ENCODE measurements around the gene CC2D2A. TPM values are rescaled to one million over a fixed set of nuclear protein-coding genes. Genes with fewer than 3 reads are reported as not detected.

Gene CC2D2A
- total RNA-seq, 3 donors from 2014 or later = 6.3 to 39.1 (median 7.6) TPM

DNA sequence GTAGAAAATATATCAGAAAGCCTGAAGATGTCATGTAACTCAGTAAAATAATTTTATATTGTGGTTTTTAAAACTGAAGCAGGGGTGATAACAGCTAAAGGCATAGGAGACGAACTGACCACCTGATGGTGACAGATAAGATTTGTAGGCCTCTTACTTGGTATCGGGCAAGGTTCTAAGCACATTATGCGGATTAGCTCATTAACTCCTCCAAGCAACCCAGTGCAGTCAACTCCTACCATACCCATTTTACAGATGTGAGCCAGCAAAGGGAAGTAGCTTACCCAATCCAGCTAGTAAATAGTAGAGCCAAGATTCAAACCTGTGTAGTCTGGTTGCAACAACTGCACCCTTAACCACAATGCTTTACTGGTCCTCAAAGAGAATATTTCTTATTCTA lies 62.1 kb downstream of the CC2D2A start:
- DNase-seq = no peak
- Histone ChIP-seq H3K36me3 (ENCODE audit: low read depth) (no peaks in the 10 kb centered on the region), H3K4me1 (ENCODE audit: low read depth) (no peaks in the 10 kb centered on the region), H3K9me3 (no peaks in the 10 kb centered on the region), H3K4me3 (no peak overlapping the region)
- intact Hi-C loops (cut with DNase I, micrococcal nuclease) = no loop called here
- TF ChIP-seq, protein P1, sequence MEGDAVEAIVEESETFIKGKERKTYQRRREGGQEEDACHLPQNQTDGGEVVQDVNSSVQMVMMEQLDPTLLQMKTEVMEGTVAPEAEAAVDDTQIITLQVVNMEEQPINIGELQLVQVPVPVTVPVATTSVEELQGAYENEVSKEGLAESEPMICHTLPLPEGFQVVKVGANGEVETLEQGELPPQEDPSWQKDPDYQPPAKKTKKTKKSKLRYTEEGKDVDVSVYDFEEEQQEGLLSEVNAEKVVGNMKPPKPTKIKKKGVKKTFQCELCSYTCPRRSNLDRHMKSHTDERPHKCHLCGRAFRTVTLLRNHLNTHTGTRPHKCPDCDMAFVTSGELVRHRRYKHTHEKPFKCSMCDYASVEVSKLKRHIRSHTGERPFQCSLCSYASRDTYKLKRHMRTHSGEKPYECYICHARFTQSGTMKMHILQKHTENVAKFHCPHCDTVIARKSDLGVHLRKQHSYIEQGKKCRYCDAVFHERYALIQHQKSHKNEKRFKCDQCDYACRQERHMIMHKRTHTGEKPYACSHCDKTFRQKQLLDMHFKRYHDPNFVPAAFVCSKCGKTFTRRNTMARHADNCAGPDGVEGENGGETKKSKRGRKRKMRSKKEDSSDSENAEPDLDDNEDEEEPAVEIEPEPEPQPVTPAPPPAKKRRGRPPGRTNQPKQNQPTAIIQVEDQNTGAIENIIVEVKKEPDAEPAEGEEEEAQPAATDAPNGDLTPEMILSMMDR (IDR thresholded peaks at IDR 0.05) = no peak
- no peak for ATAC-seq

DNA sequence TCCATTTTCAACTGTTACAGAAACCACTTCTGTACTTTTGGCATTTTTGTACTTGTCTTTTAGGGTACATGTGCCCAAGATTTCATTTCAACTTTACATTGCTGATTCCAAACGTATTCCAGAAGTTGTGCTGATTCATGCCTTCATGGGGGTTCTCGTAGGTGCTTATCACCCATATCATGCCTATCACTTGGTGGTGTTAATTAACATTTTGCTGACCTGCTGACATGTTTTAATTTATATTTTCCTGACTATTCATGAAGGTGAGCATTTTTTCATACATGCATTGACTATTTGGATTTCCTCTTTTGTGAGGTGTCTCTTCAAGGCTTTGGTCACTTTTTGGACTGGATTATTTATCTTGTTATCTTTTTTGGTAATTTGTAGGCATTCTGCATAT lies 64.1 kb downstream of the CC2D2A start:
- ATAC-seq (no peak), DNase-seq (no peak)
- Histone ChIP-seq H3K4me3 (no peak overlapping the region), H3K9me3 (no peaks in the 10 kb centered on the region), H3K4me1 (ENCODE audit: low read depth) (no peaks in the 10 kb centered on the region), H3K36me3 (ENCODE audit: low read depth) (no peaks in the 10 kb centered on the region)
- TF ChIP-seq, protein P1 (IDR thresholded peaks at IDR 0.05) = no peak
- intact Hi-C loops (cut with DNase I, micrococcal nuclease) = no loop called here

DNA sequence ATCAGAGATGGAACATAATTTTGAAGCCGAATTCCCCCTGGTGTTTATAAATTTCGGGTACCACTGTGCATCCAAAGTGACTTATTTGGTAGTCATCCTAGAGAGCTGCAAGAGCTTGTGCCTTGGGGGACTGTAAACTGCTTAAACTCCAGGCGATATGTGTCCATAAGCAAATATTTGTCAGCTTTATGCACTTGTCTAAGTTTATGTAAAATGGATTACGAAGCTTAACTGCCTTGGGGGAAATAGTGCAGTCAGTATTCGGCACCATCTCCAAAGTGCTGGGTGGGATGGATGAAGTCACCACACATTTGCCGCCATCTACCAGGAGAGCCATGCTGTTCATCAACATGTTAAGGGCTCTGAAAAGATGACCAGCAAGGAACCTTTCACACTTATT lies 65.9 kb downstream of the CC2D2A start:
- TF ChIP-seq, protein P1 (IDR thresholded peaks at IDR 0.05) = no peak
- ATAC-seq = no peak
- intact Hi-C loops (cut with DNase I, micrococcal nuclease) = no loop called here

DNA sequence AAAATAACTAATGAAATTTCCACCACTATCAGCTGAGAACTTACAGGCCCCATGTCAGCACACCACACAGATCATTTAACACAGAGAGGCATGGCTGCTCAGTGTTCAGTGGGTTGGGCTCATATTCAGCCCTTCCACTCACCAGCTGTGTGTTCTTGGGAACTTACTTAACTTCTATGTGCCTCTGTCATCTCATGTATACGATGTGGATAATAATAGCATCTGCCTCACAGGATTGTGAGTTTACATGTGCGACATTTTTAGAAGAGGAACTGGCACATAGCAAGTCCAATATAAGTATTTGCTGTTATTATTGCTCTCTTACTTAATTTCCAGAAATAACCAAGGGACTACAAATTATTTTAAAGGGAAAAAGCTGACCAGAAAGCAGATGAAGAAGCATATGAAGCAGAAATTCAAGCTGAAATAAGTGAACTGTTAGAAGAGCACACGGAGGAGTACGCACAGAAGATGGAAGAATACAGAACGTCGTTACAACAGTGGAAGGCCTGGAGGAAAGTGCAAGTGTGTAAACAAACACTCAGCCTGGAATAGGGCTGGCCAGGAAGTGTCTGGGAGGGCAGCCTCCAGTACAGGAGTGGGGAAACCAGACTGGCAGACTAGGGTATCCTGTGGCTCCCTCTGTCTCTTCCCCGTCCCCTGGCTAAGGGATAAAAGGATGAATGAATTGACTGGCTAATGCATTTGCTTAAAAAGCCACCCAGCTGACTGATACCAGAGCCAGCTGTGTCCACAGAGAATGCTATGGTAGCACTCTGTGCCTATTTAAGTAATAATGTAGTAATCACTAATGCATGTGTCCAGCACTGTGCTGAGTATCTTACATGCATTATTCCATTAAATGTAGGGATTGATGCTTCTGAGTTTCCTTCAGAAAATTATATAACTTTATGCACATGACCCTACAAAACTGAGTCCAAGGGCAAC lies 67.1 kb downstream of the CC2D2A start:
- TF ChIP-seq, protein P1 (IDR thresholded peaks at IDR 0.05) = no peak
- no peaks in the 10 kb centered on the region for H3K36me3 ChIP-seq (ENCODE audit: low read depth)
- no peaks in the 10 kb centered on the region for H3K9me3 ChIP-seq
- H3K4me3 ChIP-seq = no peak overlapping the region
- intact Hi-C loops (cut with DNase I, micrococcal nuclease) = no loop called here
- DNase-seq = no peak
- ATAC-seq = no peak
- H3K4me1 ChIP-seq (ENCODE audit: low read depth) = no peaks in the 10 kb centered on the region

More for the DNA sequence above, 65.9 kb downstream of the CC2D2A start:
- no peaks in the 10 kb centered on the region for H3K9me3 ChIP-seq
- H3K4me3 ChIP-seq = no peak overlapping the region
- no peaks in the 10 kb centered on the region for H3K36me3 ChIP-seq (ENCODE audit: low read depth)
- no peak for DNase-seq
- no peaks in the 10 kb centered on the region for H3K4me1 ChIP-seq (ENCODE audit: low read depth)

DNA sequence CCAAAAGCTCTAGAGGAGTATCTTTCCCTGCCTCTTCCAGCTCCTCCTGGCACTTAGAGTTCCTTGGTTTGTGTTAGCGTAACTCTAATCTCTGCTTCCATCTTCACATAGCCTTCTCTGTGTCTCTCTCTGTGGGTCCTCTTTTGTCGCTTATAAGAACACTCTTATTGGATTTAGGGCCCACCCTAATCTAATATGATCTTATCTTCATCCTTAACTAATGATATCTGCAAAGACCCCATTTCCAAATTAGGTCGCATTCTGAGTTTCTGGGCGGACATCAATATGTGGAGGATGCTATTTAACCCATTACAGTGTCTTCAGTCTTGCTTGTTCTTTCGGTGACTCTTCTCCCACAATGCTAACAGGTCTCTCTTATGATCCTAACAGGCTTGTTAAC lies 72.3 kb downstream of the CC2D2A start:
- intact Hi-C loops (cut with DNase I, micrococcal nuclease) = no loop called here
- TF ChIP-seq, protein P1 (IDR thresholded peaks at IDR 0.05) = no peak
- Histone ChIP-seq H3K36me3 (ENCODE audit: low read depth) (no peaks in the 10 kb centered on the region), H3K9me3 (no peaks in the 10 kb centered on the region), H3K4me1 (ENCODE audit: low read depth) (no peaks in the 10 kb centered on the region), H3K4me3 (no peak overlapping the region)
- ATAC-seq (no peak), DNase-seq (no peak)
